GM23248 (cell line): ENCODE results near the gene TNIP1. TPM values are rescaled to one million over a fixed set of nuclear protein-coding genes. Genes with fewer than 3 reads are reported as not detected.

Experiments
- DNase-seq: peaks from one replicate; pipeline ENCODE4 v3.0.0-alpha.2; 2015
- H2AFZ ChIP-seq: fragments of 200-600 bp; sonication (generic); 2 replicates; pipeline ENCODE4 v1.6.1; 2016; ENCODE audit warnings: antibody characterized with exemption
- H3F3A ChIP-seq: fragments of 200-600 bp; sonication (generic); 2 replicates; pipeline ENCODE4 v1.6.1; 2016; ENCODE audit warnings: mild to moderate bottlenecking, antibody characterized with exemption, mixed run types; ENCODE audit not compliant: insufficient read depth
- H3K27ac ChIP-seq: fragments of 200-600 bp; sonication (generic); 2 replicates; pipeline ENCODE4 v1.5.1; 2016; ENCODE audit warnings: mild to moderate bottlenecking
- H3K27me3 ChIP-seq: fragments of 200-600 bp; sonication (generic); replicated peaks from 2 replicates; pipeline ENCODE4 v1.6.1; 2016; ENCODE audit warnings: mild to moderate bottlenecking; ENCODE audit not compliant: insufficient read depth
- H3K36me3 ChIP-seq: fragments of 200-600 bp; sonication (generic); 2 replicates; pipeline ENCODE4 v1.6.1; 2016; ENCODE audit warnings: low read depth, mild to moderate bottlenecking
- H3K4me1 ChIP-seq: fragments of 200-600 bp; sonication (generic); 2 replicates; pipeline ENCODE4 v1.6.1; 2016; ENCODE audit warnings: mild to moderate bottlenecking; ENCODE audit not compliant: insufficient read depth
- H3K4me2 ChIP-seq: fragments of 200-600 bp; sonication (generic); one replicate; pipeline ENCODE4 v1.6.1; 2016; ENCODE audit warnings: mild to moderate bottlenecking; ENCODE audit not compliant: unreplicated experiment
- H3K4me3 ChIP-seq: fragments of 200-600 bp; sonication (generic); 2 replicates; pipeline ENCODE4 v1.5.1; 2016; ENCODE audit warnings: mild to moderate bottlenecking
- H3K79me2 ChIP-seq: fragments of 200-600 bp; sonication (generic); 2 replicates; pipeline ENCODE4 v1.6.1; 2016; ENCODE audit warnings: mild to moderate bottlenecking; ENCODE audit not compliant: insufficient read depth
- H3K9ac ChIP-seq: fragments of 200-600 bp; sonication (generic); 2 replicates; pipeline ENCODE4 v1.6.1; 2016; ENCODE audit warnings: mild to moderate bottlenecking
- H3K9me2 ChIP-seq: fragments of 200-600 bp; sonication (generic); 2 replicates; pipeline ENCODE4 v1.6.1; 2016; ENCODE audit warnings: mixed run types, mild to moderate bottlenecking, moderate library complexity; ENCODE audit not compliant: insufficient read depth
- H3K9me3 ChIP-seq: fragments of 200-600 bp; sonication (generic); one replicate; pipeline ENCODE4 v1.6.1; 2017; ENCODE audit warnings: low read depth
- H4K20me1 ChIP-seq: fragments of 200-600 bp; sonication (generic); 2 replicates; pipeline ENCODE4 v1.6.0; 2016; ENCODE audit not compliant: insufficient read depth
- EZH2 ChIP-seq: fragments of 200-600 bp; sonication (generic); IDR thresholded peaks from 2 replicates; pipeline ENCODE4 v1.6.1; 2018; ENCODE audit warnings: antibody characterized with exemption, mild to moderate bottlenecking; ENCODE audit not compliant: insufficient read depth, poor library complexity, severe bottlenecking
- EZH2phosphoT487 ChIP-seq: fragments of 200-600 bp; sonication (generic); IDR thresholded peaks from 2 replicates; pipeline ENCODE4 v1.6.1; 2018; ENCODE audit warnings: antibody characterized with exemption, moderate library complexity, mild to moderate bottlenecking, low read depth; ENCODE audit not compliant: insufficient read depth
- WGBS, 2 experiments: methylation state at CpG; one replicate each; pipeline ENCODE4 v1.1.6; 2015 to 2017; ENCODE audit warnings: low lambda C conversion rate in 2 of 2, low coverage in 1 of 2; ENCODE audit errors: missing lambda C conversion rate in 2 of 2; 5-methylcytosine and 5-hydroxymethylcytosine counted together
- in situ Hi-C: fragments of 300-500 bp; cut with MboI; formaldehyde crosslinking; loops from 2 replicates; pipeline ENCODE4 v1.15.0; 2020
- polyA plus RNA-seq: library from polyadenylated mRNA; unstranded; fragments of >200 nt; fragmentation: Nextera tagmentation; extraction: Ambion mirVana; gene quantifications from 2 replicates; pipeline ENCODE4 v1.2.1, GENCODE V29; 2016
- total RNA-seq: library from RNA; depleted of rRNA; stranded (reverse); fragments of >200 nt; shearing (Covaris generic); gene quantifications from 2 replicates; pipeline ENCODE4 v1.2.3, GENCODE V29; 2014

Gene TNIP1
- total and polyA plus RNA-seq, 2 experiments from 2014 or later, result 43.2 to 88.8 TPM

- Histone ChIP-seq H3K4me3 (no peak overlapping the region; the same call in 1 of the 2 replicates), H2AFZ (no peak overlapping the region), H3K9me3 (no peaks in the 10 kb centered on the region), H3K4me1 (peaks cover 21% of the 10 kb centered on the region), H3K79me2 (peaks cover 76% of the 10 kb centered on the region), H3K9me2 (no peaks in the 10 kb centered on the region), H3F3A (no peaks in the 10 kb centered on the region), H3K36me3 (peaks cover 19% of the 10 kb centered on the region; the same call in 1 of the 2 replicates), H3K4me2 (peak overlapping the region; percentile 41), H3K27me3 (no peaks in the 10 kb centered on the region), H4K20me1 (peaks cover 4% of the 10 kb centered on the region), H3K27ac (peak overlapping the region; percentile 49), H3K9ac (peak overlapping the region; percentile 52; the same call in 1 of the 2 replicates)
- in situ Hi-C loops, result no loop called here
- TF ChIP-seq EZH2phosphoT487, result no peak
- TF ChIP-seq EZH2, result no peak
- peak; percentile 89 for DNase-seq
- WGBS, 2 experiments, result 78 to 79% methylated on average over 15 to 17 of the region's 17 CpGs
Measured at GRCh38 chr5:151063142-151063989, 17.5 kb downstream of the TNIP1 start.

- peaks cover 68% of the 10 kb centered on the region for H3K79me2 ChIP-seq
- H3K27me3 ChIP-seq, result no peaks in the 10 kb centered on the region
- in situ Hi-C loops, result no loop called here
- H3K4me1 ChIP-seq, result peaks cover 21% of the 10 kb centered on the region
- peak overlapping the region; percentile 49 for H3K27ac ChIP-seq
- H3K4me3 ChIP-seq, result no peak overlapping the region
- no peaks in the 10 kb centered on the region for H3K9me3 ChIP-seq
- TF ChIP-seq EZH2phosphoT487 (no peak), EZH2 (no peak)
- no peak overlapping the region for H2AFZ ChIP-seq
- 92 to 97% methylated on average over 5 of the region's 5 CpGs for WGBS, 2 experiments
- no peak for DNase-seq
- 0 out of 2 replicates have a peak overlapping the region, but pooled peaks have one; percentile 52 for H3K9ac ChIP-seq
- no peaks in the 10 kb centered on the region for H3F3A ChIP-seq
- peaks cover 19% of the 10 kb centered on the region; the same call in 1 of the 2 replicates for H3K36me3 ChIP-seq
- peaks cover 4% of the 10 kb centered on the region for H4K20me1 ChIP-seq
- no peaks in the 10 kb centered on the region for H3K9me2 ChIP-seq
- H3K4me2 ChIP-seq, result peak overlapping the region; percentile 41
Measured at GRCh38 chr5:151062405-151063141, 18.3 kb downstream of the TNIP1 start.

- Histone ChIP-seq H4K20me1 (peaks cover 1% of the 10 kb centered on the region; the same call in 1 of the 2 replicates), H3K79me2 (peaks cover 49% of the 10 kb centered on the region), H3K4me1 (peaks cover 21% of the 10 kb centered on the region), H3K4me2 (no peak overlapping the region), H3K9me3 (no peaks in the 10 kb centered on the region), H3K36me3 (peaks cover 19% of the 10 kb centered on the region; the same call in 1 of the 2 replicates), H3F3A (no peaks in the 10 kb centered on the region), H3K27me3 (no peaks in the 10 kb centered on the region), H3K9ac (no peak overlapping the region), H3K4me3 (no peak overlapping the region), H3K9me2 (no peaks in the 10 kb centered on the region), H3K27ac (no peak overlapping the region), H2AFZ (no peak overlapping the region)
- TF ChIP-seq EZH2 (no peak), EZH2phosphoT487 (no peak)
- 67 to 75% methylated on average over 6 of the region's 6 CpGs for WGBS, 2 experiments
- no peak for DNase-seq
- in situ Hi-C loops, result no loop called here
Measured at GRCh38 chr5:151060742-151061141, 20.1 kb downstream of the TNIP1 start.

GRCh38 chr5:151058891-151059489 is 21.8 kb downstream of the TNIP1 start:
- H3K79me2 ChIP-seq, result peaks cover 32% of the 10 kb centered on the region
- H3K9ac ChIP-seq, result no peak overlapping the region
- 93 to 97% methylated on average over 7 of the region's 7 CpGs for WGBS, 2 experiments
- DNase-seq, result no peak
- no peak for TF ChIP-seq EZH2
- TF ChIP-seq EZH2phosphoT487, result no peak
- no peaks in the 10 kb centered on the region for H3K9me2 ChIP-seq
- H3K4me1 ChIP-seq, result peaks cover 19% of the 10 kb centered on the region
- H2AFZ ChIP-seq, result no peak overlapping the region
- H3K36me3 ChIP-seq, result peaks cover 19% of the 10 kb centered on the region; the same call in 1 of the 2 replicates
- in situ Hi-C loops, result no loop called here
- no peaks in the 10 kb centered on the region for H4K20me1 ChIP-seq
- H3K4me3 ChIP-seq, result no peak overlapping the region
- no peaks in the 10 kb centered on the region for H3K9me3 ChIP-seq
- no peaks in the 10 kb centered on the region for H3K27me3 ChIP-seq
- H3K27ac ChIP-seq, result no peak overlapping the region
- H3F3A ChIP-seq, result 0 out of 2 replicates have a peak, but pooled peaks cover 6% of the 10 kb centered on the region
- no peak overlapping the region for H3K4me2 ChIP-seq
